Osteoblast (primary cell): Measurements from ENCODE around the gene SLC22A17. TPM values are rescaled to one million over a fixed set of nuclear protein-coding genes. Genes with fewer than 3 reads are reported as not detected.

ENCODE experiments used
- DNase-seq: peaks from one replicate; pipeline ENCODE4 v3.0.0; 2011; ENCODE audit warnings: low spot score, mixed read lengths; ENCODE audit not compliant: insufficient read length; ENCODE audit errors: missing footprints
- H2AFZ ChIP-seq: 2 replicates; pipeline ENCODE4 v1.6.0; 2011; ENCODE audit warnings: mild to moderate bottlenecking, low read length
- H3K27ac ChIP-seq: 2 replicates; pipeline ENCODE4 v1.5.1; 2011; ENCODE audit warnings: mild to moderate bottlenecking, low read depth, low read length, moderate library complexity
- H3K27me3 ChIP-seq: 2 replicates; pipeline ENCODE4 v1.6.0; 2012; ENCODE audit warnings: mild to moderate bottlenecking, control low read depth, inconsistent platforms, low read length, moderate library complexity; ENCODE audit not compliant: insufficient read depth
- H3K36me3 ChIP-seq: 2 replicates; pipeline ENCODE4 v1.5.1; 2011; ENCODE audit warnings: mild to moderate bottlenecking, low read length, control low read depth, moderate library complexity; ENCODE audit not compliant: insufficient read depth
- H3K4me1 ChIP-seq: 2 replicates; pipeline ENCODE4 v1.5.1; 2011; ENCODE audit warnings: mild to moderate bottlenecking, low read length, control low read depth, moderate library complexity; ENCODE audit not compliant: insufficient read depth
- H3K4me2 ChIP-seq: 2 replicates; pipeline ENCODE4 v1.6.0; 2011; ENCODE audit warnings: mild to moderate bottlenecking, low read length; ENCODE audit not compliant: insufficient read depth
- H3K4me3 ChIP-seq: fragments of 200-600 bp; sonication (generic); 3 replicates; pipeline ENCODE4 v1.5.1; 2012; ENCODE audit warnings: mild to moderate bottlenecking, low read length, inconsistent platforms; ENCODE audit not compliant: insufficient read depth
- H3K79me2 ChIP-seq: 2 replicates; pipeline ENCODE4 v1.6.0; 2012; ENCODE audit warnings: mild to moderate bottlenecking, low read length, control low read depth, inconsistent platforms; ENCODE audit not compliant: insufficient read depth
- H3K9me3 ChIP-seq: 2 replicates; pipeline ENCODE4 v1.5.1; 2011; ENCODE audit warnings: low read depth, low read length, control low read depth
- H4K20me1 ChIP-seq: 2 replicates; pipeline ENCODE4 v1.6.0; 2012; ENCODE audit warnings: mild to moderate bottlenecking, low read length, control low read depth; ENCODE audit not compliant: insufficient read depth
- CTCF ChIP-seq: IDR thresholded peaks from 2 replicates; pipeline ENCODE4 v1.5.1; 2011; ENCODE audit warnings: mild to moderate bottlenecking, low read depth, low read length, moderate library complexity; ENCODE audit errors: extremely low read depth
- total RNA-seq: library from RNA; depleted of rRNA; stranded (reverse); fragments of >200 nt; gene quantifications from 2 replicates; pipeline ENCODE4 v1.2.3, GENCODE V29; 2012

SLC22A17 gene
- total RNA-seq, 1 donor = 18.1 TPM

GRCh38 chr14:23378612-23379220, 26.0 kb upstream of the SLC22A17 start:
- H3K9me3 ChIP-seq = no peaks in the 10 kb centered on the region
- no peak overlapping the region for H3K4me2 ChIP-seq
- no peak overlapping the region for H2AFZ ChIP-seq
- no peak for DNase-seq
- no peak for TF ChIP-seq CTCF
- H3K27me3 ChIP-seq = peaks cover 10% of the 10 kb centered on the region
- no peak overlapping the region for H3K27ac ChIP-seq
- H3K36me3 ChIP-seq = no peaks in the 10 kb centered on the region
- no peaks in the 10 kb centered on the region for H4K20me1 ChIP-seq
- H3K4me3 ChIP-seq = no peak overlapping the region
- H3K79me2 ChIP-seq = no peaks in the 10 kb centered on the region
- no peaks in the 10 kb centered on the region for H3K4me1 ChIP-seq

GRCh38 chr14:23377573-23378563, 25.2 kb upstream of the SLC22A17 start:
- Histone ChIP-seq H3K27ac (no peak overlapping the region), H3K9me3 (no peaks in the 10 kb centered on the region), H4K20me1 (no peaks in the 10 kb centered on the region), H3K27me3 (peaks cover 15% of the 10 kb centered on the region), H2AFZ (no peak overlapping the region), H3K4me1 (no peaks in the 10 kb centered on the region), H3K36me3 (no peaks in the 10 kb centered on the region), H3K79me2 (no peaks in the 10 kb centered on the region), H3K4me3 (no peak overlapping the region), H3K4me2 (no peak overlapping the region)
- no peak for TF ChIP-seq CTCF
- no peak for DNase-seq

- H4K20me1 ChIP-seq = no peaks in the 10 kb centered on the region
- TF ChIP-seq CTCF = no peak
- H3K4me1 ChIP-seq = no peaks in the 10 kb centered on the region
- H3K4me2 ChIP-seq = no peak overlapping the region
- H3K9me3 ChIP-seq = no peaks in the 10 kb centered on the region
- H3K36me3 ChIP-seq = no peaks in the 10 kb centered on the region
- no peak overlapping the region for H3K4me3 ChIP-seq
- no peak overlapping the region for H3K27ac ChIP-seq
- no peaks in the 10 kb centered on the region for H3K79me2 ChIP-seq
- no peak for DNase-seq
- peaks cover 15% of the 10 kb centered on the region for H3K27me3 ChIP-seq
- H2AFZ ChIP-seq = no peak overlapping the region
Measured at GRCh38 chr14:23377198-23377550, 24.5 kb upstream of the SLC22A17 start.
